Keratinocyte (primary cell): ENCODE measurements around the gene C2orf78. TPM values are rescaled to one million over a fixed set of nuclear protein-coding genes. Genes with fewer than 3 reads are reported as not detected.

Experiments
- DNase-seq: peaks from one replicate; pipeline ENCODE4 v3.0.0-alpha.2; 2011; ENCODE audit warnings: low read depth, missing footprints, low spot score
- FAIRE-seq: peaks from 2 replicates; lab custom pipeline; 2011; peaks lifted over from hg19 to GRCh38; lab: Jason Lieb, UNC
- H2AFZ ChIP-seq: 2 replicates; pipeline ENCODE4 v1.6.0; 2012; ENCODE audit warnings: low read length, control low read depth, inconsistent platforms; ENCODE audit not compliant: control insufficient read depth
- H3K27ac ChIP-seq: 2 replicates; pipeline ENCODE4 v1.5.1; 2011; ENCODE audit warnings: low read length; ENCODE audit not compliant: control insufficient read depth, insufficient read depth
- H3K27me3 ChIP-seq: 3 replicates; pipeline ENCODE4 v1.6.0; 2011; ENCODE audit warnings: low read length; ENCODE audit not compliant: control insufficient read depth, insufficient read depth; ENCODE audit errors: extremely low read depth
- H3K36me3 ChIP-seq, 2 experiments: 2 replicates in 1 of 2; 3 replicates in 1 of 2; pipeline ENCODE4 v1.5.1; 2011; ENCODE audit warnings: low read length in 2 of 2, mild to moderate bottlenecking in 1 of 2; ENCODE audit not compliant: control insufficient read depth in 2 of 2, insufficient read depth in 2 of 2; ENCODE audit errors: extremely low read depth in 1 of 2
- H3K4me1 ChIP-seq: 3 replicates; pipeline ENCODE4 v1.5.1; 2011; ENCODE audit warnings: low read length; ENCODE audit not compliant: control insufficient read depth, insufficient read depth; ENCODE audit errors: extremely low read depth
- H3K4me2 ChIP-seq: 3 replicates; pipeline ENCODE4 v1.6.0; 2011; ENCODE audit warnings: low read depth, low read length; ENCODE audit not compliant: control insufficient read depth, insufficient read depth; ENCODE audit errors: extremely low read depth
- H3K4me3 ChIP-seq, 3 experiments: fragments of 200-600 bp in 1 of 3; sonication (generic) in 1 of 3; 2 replicates in 2 of 3; 3 replicates in 1 of 3; pipeline ENCODE4 v1.5.1; 2011 to 2016; ENCODE audit warnings: low read length in 3 of 3, mild to moderate bottlenecking in 3 of 3, control low read depth in 2 of 3, inconsistent platforms in 1 of 3, low read depth in 1 of 3, mixed read lengths in 1 of 3, mixed run types in 1 of 3, moderate library complexity in 1 of 3; ENCODE audit not compliant: control insufficient read depth in 2 of 3, insufficient read depth in 2 of 3; ENCODE audit errors: extremely low read depth in 1 of 3
- H3K79me2 ChIP-seq: 2 replicates; pipeline ENCODE4 v1.6.0; 2012; ENCODE audit warnings: low read length; ENCODE audit not compliant: control insufficient read depth, insufficient read depth
- H3K9ac ChIP-seq: 3 replicates; pipeline ENCODE4 v1.6.0; 2011; ENCODE audit warnings: low read length; ENCODE audit not compliant: control insufficient read depth, insufficient read depth; ENCODE audit errors: extremely low read depth
- H3K9me1 ChIP-seq: 3 replicates; pipeline ENCODE4 v1.6.0; 2011; ENCODE audit warnings: low read length; ENCODE audit not compliant: control insufficient read depth, insufficient read depth; ENCODE audit errors: extremely low read depth
- H3K9me3 ChIP-seq: 2 replicates; pipeline ENCODE4 v1.5.1; 2012; ENCODE audit warnings: low read depth, low read length; ENCODE audit not compliant: control insufficient read depth
- H4K20me1 ChIP-seq: 3 replicates; pipeline ENCODE4 v1.6.0; 2011; ENCODE audit warnings: low read length; ENCODE audit not compliant: control insufficient read depth, insufficient read depth; ENCODE audit errors: extremely low read depth
- EZH2 ChIP-seq: IDR thresholded peaks from one replicate; pipeline ENCODE4 v1.6.1; 2012; ENCODE audit warnings: inconsistent platforms, mild to moderate bottlenecking, low read length, moderate library complexity
- dilution Hi-C: fragments of 300-500 bp; cut with MboI; formaldehyde crosslinking; loops from one replicate; pipeline ENCODE4 v1.7.0; 2020; ENCODE audit warnings: low sequenced_read_pairs; ENCODE audit not compliant: extremely low pct_ligation_motif_present
- polyA plus RNA-seq, 5 experiments: library from polyadenylated mRNA; depleted of rRNA in 3 of 5; stranded (reverse) in 3 of 5; stranded (forward) in 1 of 5; unstranded in 1 of 5; fragments of >200 nt; gene quantifications; 1 replicate in 1 of 5; 2 replicates in 3 of 5; 3 replicates in 1 of 5; pipeline versions ENCODE4 v1.2.1 to v1.2.3, GENCODE V29; 2011 to 2012; ENCODE audit warnings: missing spikeins in 2 of 5, low read depth in 1 of 5, low replicate concordance in 1 of 5
- TF ChIP-seq, protein P1 (sequence below), 3 experiments: IDR thresholded peaks in 1 of 3; conservative IDR thresholded peaks in 1 of 3; optimal IDR thresholded peaks in 1 of 3; 2 replicates in 2 of 3; 3 replicates in 1 of 3; pipeline versions ENCODE3 to v1.5.1; 2011; ENCODE audit warnings: low read length in 3 of 3, mild to moderate bottlenecking in 3 of 3, moderate library complexity in 2 of 3, control low read depth in 1 of 3, inconsistent platforms in 1 of 3; ENCODE audit not compliant: insufficient read depth in 2 of 3; ENCODE audit errors: extremely low read depth in 1 of 3

The C2orf78 gene
- polyA plus RNA-seq, 1 donor (not counting 4 experiments of a cell fraction or from before 2014, with no cell fraction given): not detected

DNA sequence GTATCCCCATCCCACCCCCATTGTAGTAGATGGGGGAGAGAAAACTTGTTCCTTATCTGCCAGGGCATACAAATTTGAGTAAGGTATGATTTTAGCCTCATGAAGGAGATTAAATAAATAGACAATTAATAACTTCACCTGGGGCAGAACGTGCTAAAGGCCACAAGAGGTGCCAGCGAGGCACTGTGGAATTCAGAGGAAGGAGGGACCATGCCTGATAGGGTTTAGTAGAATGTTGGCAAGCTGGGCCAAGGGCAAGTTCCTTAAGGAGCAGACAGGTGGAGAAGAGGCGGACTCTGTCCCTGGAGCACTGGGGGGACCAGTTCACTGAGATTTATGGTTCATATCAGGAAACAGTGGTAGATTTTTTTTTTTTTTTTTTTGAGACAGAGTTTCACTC lies 67.3 kb downstream of the C2orf78 start:
- H3K79me2 ChIP-seq: no peaks in the 10 kb centered on the region
- no peak overlapping the region for H3K4me3 ChIP-seq
- no peak overlapping the region for H3K4me2 ChIP-seq
- H3K27me3 ChIP-seq: no peaks in the 10 kb centered on the region
- H3K4me1 ChIP-seq: peaks cover 17% of the 10 kb centered on the region
- no peak overlapping the region for H3K27ac ChIP-seq
- no peak overlapping the region for H2AFZ ChIP-seq
- TF ChIP-seq EZH2: no peak
- TF ChIP-seq, protein P1, sequence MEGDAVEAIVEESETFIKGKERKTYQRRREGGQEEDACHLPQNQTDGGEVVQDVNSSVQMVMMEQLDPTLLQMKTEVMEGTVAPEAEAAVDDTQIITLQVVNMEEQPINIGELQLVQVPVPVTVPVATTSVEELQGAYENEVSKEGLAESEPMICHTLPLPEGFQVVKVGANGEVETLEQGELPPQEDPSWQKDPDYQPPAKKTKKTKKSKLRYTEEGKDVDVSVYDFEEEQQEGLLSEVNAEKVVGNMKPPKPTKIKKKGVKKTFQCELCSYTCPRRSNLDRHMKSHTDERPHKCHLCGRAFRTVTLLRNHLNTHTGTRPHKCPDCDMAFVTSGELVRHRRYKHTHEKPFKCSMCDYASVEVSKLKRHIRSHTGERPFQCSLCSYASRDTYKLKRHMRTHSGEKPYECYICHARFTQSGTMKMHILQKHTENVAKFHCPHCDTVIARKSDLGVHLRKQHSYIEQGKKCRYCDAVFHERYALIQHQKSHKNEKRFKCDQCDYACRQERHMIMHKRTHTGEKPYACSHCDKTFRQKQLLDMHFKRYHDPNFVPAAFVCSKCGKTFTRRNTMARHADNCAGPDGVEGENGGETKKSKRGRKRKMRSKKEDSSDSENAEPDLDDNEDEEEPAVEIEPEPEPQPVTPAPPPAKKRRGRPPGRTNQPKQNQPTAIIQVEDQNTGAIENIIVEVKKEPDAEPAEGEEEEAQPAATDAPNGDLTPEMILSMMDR (optimal IDR thresholded peaks at IDR 0.05 in 1 of 3, IDR thresholded peaks at IDR 0.05 in 1 of 3, conservative IDR thresholded peaks at IDR 0.05 in 1 of 3; ENCODE audit: extremely low read depth in 1 of 3, insufficient read depth in 2 of 3, low read length in 3 of 3): peak; percentile 56 to 78 (median 65)
- peaks cover 39 to 65% of the 10 kb centered on the region in 2 experiments for H3K36me3 ChIP-seq
- DNase-seq: no peak
- no peaks in the 10 kb centered on the region for H3K9me1 ChIP-seq
- no peak overlapping the region for H3K9ac ChIP-seq
- FAIRE-seq: no peak
- H3K9me3 ChIP-seq: no peaks in the 10 kb centered on the region
- dilution Hi-C loops: no loop called here
- no peaks in the 10 kb centered on the region for H4K20me1 ChIP-seq

DNA sequence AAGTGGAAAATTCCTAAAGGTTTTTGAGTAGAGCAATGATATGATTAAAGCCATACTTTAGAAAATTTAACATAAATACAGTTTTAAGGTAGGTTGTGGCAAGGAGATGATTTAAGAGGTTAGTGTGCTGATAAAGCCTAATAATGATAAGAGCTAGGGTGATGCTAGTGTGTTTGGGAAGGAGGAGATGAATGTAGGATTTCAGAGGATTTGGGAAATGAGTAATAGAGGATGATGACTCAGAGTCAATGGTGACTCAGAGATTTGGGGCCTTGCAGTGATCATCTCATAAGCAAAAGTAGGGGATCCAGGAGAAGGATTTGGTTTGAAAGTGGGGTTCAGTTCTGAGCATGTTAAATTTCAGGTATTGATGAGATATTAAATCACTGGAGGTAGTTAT lies 68.0 kb downstream of the C2orf78 start:
- H2AFZ ChIP-seq: no peak overlapping the region
- no peaks in the 10 kb centered on the region for H3K27me3 ChIP-seq
- H3K27ac ChIP-seq: no peak overlapping the region
- no peaks in the 10 kb centered on the region for H3K9me1 ChIP-seq
- H3K4me1 ChIP-seq: peaks cover 17% of the 10 kb centered on the region
- peak; percentile 75 for FAIRE-seq
- H4K20me1 ChIP-seq: no peaks in the 10 kb centered on the region
- no peak overlapping the region for H3K4me3 ChIP-seq
- H3K79me2 ChIP-seq: no peaks in the 10 kb centered on the region
- TF ChIP-seq, protein P1 (optimal IDR thresholded peaks at IDR 0.05 in 1 of 3, IDR thresholded peaks at IDR 0.05 in 1 of 3, conservative IDR thresholded peaks at IDR 0.05 in 1 of 3; ENCODE audit: extremely low read depth in 1 of 3, insufficient read depth in 2 of 3, low read length in 3 of 3): no peak
- no peak for TF ChIP-seq EZH2
- H3K36me3 ChIP-seq: peaks cover 44 to 66% of the 10 kb centered on the region in 2 experiments
- H3K4me2 ChIP-seq: peak overlapping the region; percentile 17
- no peak overlapping the region for H3K9ac ChIP-seq
- no peak for DNase-seq
- H3K9me3 ChIP-seq: no peaks in the 10 kb centered on the region
- dilution Hi-C loops: no loop called here
